ENCODE measurements around the gene PNPLA1. TPM values are rescaled to one million over a fixed set of nuclear protein-coding genes. Genes with fewer than 3 reads are reported as not detected.

Gene PNPLA1
- total RNA-seq, 4 donors from 2014 or later: not detected

GRCh38 chr6:36345681-36346466 lies 76.0 kb downstream of the PNPLA1 start:
- TF ChIP-seq CTCF (IDR thresholded peaks at IDR 0.05; ENCODE audit: low read depth): no peak

GRCh38 chr6:36346486-36347273 lies 76.8 kb downstream of the PNPLA1 start:
- TF ChIP-seq CTCF (IDR thresholded peaks at IDR 0.05; ENCODE audit: low read depth): no peak

- TF ChIP-seq CTCF (IDR thresholded peaks at IDR 0.05; ENCODE audit: low read depth): no peak
Observed at GRCh38 chr6:36347621-36348020, 77.8 kb downstream of the PNPLA1 start.

GRCh38 chr6:36349240-36349639 lies 79.4 kb downstream of the PNPLA1 start:
- no peak for TF ChIP-seq CTCF (IDR thresholded peaks at IDR 0.05; ENCODE audit: low read depth)

- no peak for TF ChIP-seq CTCF (IDR thresholded peaks at IDR 0.05; ENCODE audit: low read depth)
Observed at GRCh38 chr6:36350082-36350481, 80.2 kb downstream of the PNPLA1 start.

GRCh38 chr6:36350681-36351571 lies 81.1 kb downstream of the PNPLA1 start:
- no peak for TF ChIP-seq CTCF (IDR thresholded peaks at IDR 0.05; ENCODE audit: low read depth)

All from subcutaneous adipose tissue (tissue), 4 donors.